HCT116 (cell line): Measurements from ENCODE around the gene HDLBP. TPM values are rescaled to one million over a fixed set of nuclear protein-coding genes. Genes with fewer than 3 reads are reported as not detected.

Source experiments
- ATAC-seq: fragments of 200-7000 bp; cut with Tn5 transposase; 2 replicates; pipeline ENCODE4 v1.9.1; 2020; ENCODE audit warnings: mild to moderate bottlenecking, moderate library complexity
- BruUV-seq: library from RNA; stranded (reverse); fragments of 400-500 nt; replicated peaks from 2 replicates; lab custom pipeline; 2021; lab: Mats Ljungman, UMichigan
- CTCF ChIA-PET: fragments of 300-600 bp; sonication (Branson Sonifier 250); formaldehyde crosslinking; loops from one replicate; lab custom pipeline; 2021; ENCODE audit warnings: antibody characterized with exemption; lab: Charles Lee
- POLR2A ChIA-PET: fragments of 300-600, 350-600 bp; sonication (Branson Sonifier 250); formaldehyde crosslinking; loops from one replicate; lab custom pipeline; 2021; ENCODE audit warnings: antibody characterized with exemption; lab: Charles Lee
- RAD21 ChIA-PET, 2 experiments: fragments of 300-600 bp; sonication (Branson Sonifier 250); formaldehyde crosslinking; loops; one replicate each; lab custom pipeline; 2023; ENCODE audit warnings: low total read pairs in 2 of 2; ENCODE audit not compliant: uncharacterized antibody in 2 of 2, unreplicated experiment in 2 of 2, low non-redundant PET in 1 of 2; lab: Charles Lee
- DNase-seq: peaks from one replicate; pipeline ENCODE4 v3.0.0-alpha.2; 2010; ENCODE audit warnings: low read depth, low spot score
- H2AFZ ChIP-seq: fragments of 200-600 bp; shearing (Covaris generic), sonication (generic); 2 replicates; pipeline ENCODE4 v1.6.1; 2017; ENCODE audit warnings: low read depth, mixed run types, mixed read lengths, antibody characterized with exemption, low read length; ENCODE audit not compliant: poor library complexity, severe bottlenecking
- H3K27ac ChIP-seq: 2 replicates; pipeline ENCODE4 v1.5.1; 2012; ENCODE audit warnings: low read depth, low read length
- H3K27me3 ChIP-seq: fragments of 200-600 bp; sonication (generic); 2 replicates; pipeline ENCODE4 v1.6.1; 2016; ENCODE audit warnings: mixed run types, low read length, mixed read lengths; ENCODE audit not compliant: insufficient read depth
- H3K36me3 ChIP-seq, 2 experiments: fragments of 200-500 bp in 1 of 2; fragments of 200-600 bp in 1 of 2; sonication (Bioruptor generic) in 1 of 2; sonication (generic) in 1 of 2; 2 replicates each; pipeline versions ENCODE4 v1.5.1 to v1.6.1; 2014 to 2016; ENCODE audit warnings: low read length in 2 of 2, inconsistent platforms in 1 of 2, mixed read lengths in 1 of 2, mixed run types in 1 of 2; ENCODE audit not compliant: insufficient read depth in 2 of 2, control insufficient read depth in 1 of 2
- H3K4me1 ChIP-seq, 2 experiments: fragments of 200-600 bp in 1 of 2; sonication (generic) in 1 of 2; 2 replicates each; pipeline versions ENCODE4 v1.5.1 to v1.6.1; 2012 to 2017; ENCODE audit warnings: low read length in 2 of 2, inconsistent platforms in 1 of 2, mild to moderate bottlenecking in 1 of 2, mixed read lengths in 1 of 2, mixed run types in 1 of 2, moderate library complexity in 1 of 2; ENCODE audit not compliant: insufficient read depth in 2 of 2, control insufficient read depth in 1 of 2
- H3K4me2 ChIP-seq: fragments of 200-600 bp; sonication (generic); 2 replicates; pipeline ENCODE4 v1.6.1; 2017; ENCODE audit warnings: mixed run types, low read length, mixed read lengths
- H3K4me3 ChIP-seq, 2 experiments: fragments of 200-600 bp in 1 of 2; sonication (generic) in 1 of 2; replicated peaks in 1 of 2; 2 replicates each; pipeline ENCODE4 v1.5.1; 2011 to 2016; ENCODE audit warnings: low read length in 2 of 2, control low read depth in 1 of 2, low read depth in 1 of 2, mild to moderate bottlenecking in 1 of 2, mixed read lengths in 1 of 2, mixed run types in 1 of 2
- H3K79me2 ChIP-seq: fragments of 200-600 bp; sonication (generic); 2 replicates; pipeline ENCODE4 v1.6.1; 2017; ENCODE audit warnings: mild to moderate bottlenecking, mixed run types, low read length, moderate library complexity, mixed read lengths; ENCODE audit not compliant: insufficient read depth
- H3K9ac ChIP-seq: fragments of 200-600 bp; sonication (generic); 2 replicates; pipeline ENCODE4 v1.6.1; 2016; ENCODE audit warnings: low read length, mixed read lengths
- H3K9me2 ChIP-seq: fragments of 200-600 bp; sonication (generic), shearing (Covaris generic); 2 replicates; pipeline ENCODE4 v1.6.1; 2017; ENCODE audit warnings: mixed run types, mild to moderate bottlenecking, moderate library complexity; ENCODE audit not compliant: insufficient read depth
- H3K9me3 ChIP-seq, 2 experiments: fragments of 200-500 bp in 1 of 2; fragments of 200-600 bp in 1 of 2; sonication (Bioruptor generic) in 1 of 2; sonication (generic) in 1 of 2; 2 replicates each; pipeline ENCODE4 v1.6.1; 2014 to 2017; ENCODE audit warnings: low read length in 2 of 2, mixed read lengths in 2 of 2, inconsistent platforms in 1 of 2, low read depth in 1 of 2, mild to moderate bottlenecking in 1 of 2, mixed run types in 1 of 2, moderate library complexity in 1 of 2; ENCODE audit not compliant: control insufficient read depth in 1 of 2, insufficient read depth in 1 of 2
- H4K20me1 ChIP-seq: fragments of 200-600 bp; sonication (generic), shearing (Covaris generic); 2 replicates; pipeline ENCODE4 v1.6.1; 2017; ENCODE audit warnings: mixed run types, mild to moderate bottlenecking, moderate library complexity; ENCODE audit not compliant: insufficient read depth
- CBX3 ChIP-seq: IDR thresholded peaks from 2 replicates; pipeline ENCODE4 v1.6.1; 2012; ENCODE audit warnings: low read depth
- EGR1 ChIP-seq: IDR thresholded peaks from 2 replicates; pipeline ENCODE4 v1.6.1; 2012; ENCODE audit warnings: low read depth
- ELF1 ChIP-seq: IDR thresholded peaks from 2 replicates; pipeline ENCODE4 v1.6.1; 2012; ENCODE audit warnings: low read depth, borderline replicate concordance
- EZH2 ChIP-seq: fragments of 200-600 bp; sonication (generic); IDR thresholded peaks from 2 replicates; pipeline ENCODE4 v1.6.1; 2017; ENCODE audit warnings: antibody characterized with exemption, mixed run types
- FOSL1 ChIP-seq: IDR thresholded peaks from 2 replicates; pipeline ENCODE4 v1.6.1; 2012; ENCODE audit warnings: low read depth
- JUND ChIP-seq: IDR thresholded peaks from 2 replicates; pipeline ENCODE4 v1.6.1; 2012
- POLR2A ChIP-seq: IDR thresholded peaks from 2 replicates; pipeline ENCODE4 v1.7.0; 2011; ENCODE audit warnings: borderline replicate concordance; ENCODE audit not compliant: insufficient read depth, insufficient read length; ENCODE audit errors: extremely low read depth
- POLR2AphosphoS5 ChIP-seq: IDR thresholded peaks from 2 replicates; pipeline ENCODE4 v1.6.1; 2011; ENCODE audit warnings: mild to moderate bottlenecking, low read depth, low read length, moderate library complexity
- SIN3A ChIP-seq: IDR thresholded peaks from 2 replicates; pipeline ENCODE4 v1.6.1; 2012; ENCODE audit warnings: low read depth
- SP1 ChIP-seq: IDR thresholded peaks from 2 replicates; pipeline ENCODE4 v1.6.1; 2012; ENCODE audit warnings: low read depth
- SRF ChIP-seq: IDR thresholded peaks from 2 replicates; pipeline ENCODE4 v1.6.1; 2012; ENCODE audit warnings: low read depth
- TCF7L2 ChIP-seq: IDR thresholded peaks from 2 replicates; pipeline ENCODE4 v1.7.0; 2011; ENCODE audit warnings: borderline replicate concordance, inconsistent platforms; ENCODE audit not compliant: insufficient read depth, insufficient read length; ENCODE audit errors: extremely low read depth
- YY1 ChIP-seq: IDR thresholded peaks from 2 replicates; pipeline ENCODE4 v1.6.1; 2011; ENCODE audit warnings: low read length, low read depth, moderate library complexity, mild to moderate bottlenecking; ENCODE audit not compliant: insufficient replicate concordance; ENCODE audit errors: extremely low read depth
- ZBTB33 ChIP-seq: IDR thresholded peaks from 2 replicates; pipeline ENCODE4 v1.6.1; 2011; ENCODE audit warnings: mild to moderate bottlenecking, low read length, moderate library complexity; ENCODE audit not compliant: insufficient replicate concordance; ENCODE audit errors: extremely low read depth
- ZFX ChIP-seq: fragments of 450-650 bp; IDR thresholded peaks from 2 replicates; pipeline ENCODE4 v1.6.1; 2017
- ZNF274 ChIP-seq: fragments of 200-500 bp; sonication (Bioruptor generic); IDR thresholded peaks from 2 replicates; pipeline ENCODE4 v1.6.1; 2014; ENCODE audit warnings: mild to moderate bottlenecking, low read depth, low read length, inconsistent platforms
- intact Hi-C: fragments of 100-400 bp; cut with micrococcal nuclease; formaldehyde crosslinking; loops from 2 replicates; pipeline ENCODE4 v1.10.0; 2022
- total RNA-seq: library from RNA; stranded (reverse); gene quantifications from one replicate; pipeline ENCODE4 v1.2.1, GENCODE V29; 2021; ENCODE audit not compliant: unreplicated experiment
- TF ChIP-seq, protein P1 (sequence below): IDR thresholded peaks from 2 replicates; pipeline ENCODE4 v1.6.1; 2012; ENCODE audit warnings: low read depth
- TF ChIP-seq, protein P2 (sequence below): IDR thresholded peaks from 2 replicates; pipeline ENCODE4 v1.6.1; 2012
- TF ChIP-seq, protein P3 (sequence below): IDR thresholded peaks from 2 replicates; pipeline ENCODE4 v1.6.1; 2012

HDLBP gene
- total RNA-seq, 1 experiment from 2014 or later: 462 TPM

DNA sequence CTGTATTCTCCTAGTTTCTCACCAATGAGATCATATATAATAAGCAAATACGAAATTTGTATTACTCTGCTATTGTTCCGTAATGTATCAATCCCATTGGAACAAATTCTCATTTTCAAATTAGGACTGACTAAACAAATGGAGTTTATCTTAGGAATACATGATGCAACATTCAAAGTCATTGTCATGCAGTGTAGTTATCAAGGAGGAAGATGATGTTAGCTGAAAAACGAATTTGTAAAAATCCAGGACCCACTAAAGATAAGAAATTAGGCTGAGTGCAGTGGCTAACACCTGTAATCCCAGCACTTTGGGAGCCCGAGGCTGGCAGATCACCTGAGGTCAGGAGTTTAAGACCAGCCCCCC, 15.1 kb upstream of the HDLBP start:
- ATAC-seq: no peak
- BruUV-seq: no TSS peak
- CTCF ChIA-PET: no interaction called here
- no peaks in the 10 kb centered on the region for H3K4me1 ChIP-seq
- no peaks in the 10 kb centered on the region for H4K20me1 ChIP-seq
- no peaks in the 10 kb centered on the region for H3K9me2 ChIP-seq
- no peak overlapping the region for H3K4me2 ChIP-seq
- H3K4me3 ChIP-seq: no peak overlapping the region
- no peak for DNase-seq
- POLR2A ChIA-PET: no interaction called here
- intact Hi-C loops: no loop called here
- H3K79me2 ChIP-seq: peaks cover 92% of the 10 kb centered on the region
- RAD21 ChIA-PET: no interaction called here
- no peak overlapping the region for H3K9ac ChIP-seq
- no peak overlapping the region for H2AFZ ChIP-seq
- H3K36me3 ChIP-seq: peaks cover 12 to 55% of the 10 kb centered on the region in 2 experiments
- TF ChIP-seq, protein P1, sequence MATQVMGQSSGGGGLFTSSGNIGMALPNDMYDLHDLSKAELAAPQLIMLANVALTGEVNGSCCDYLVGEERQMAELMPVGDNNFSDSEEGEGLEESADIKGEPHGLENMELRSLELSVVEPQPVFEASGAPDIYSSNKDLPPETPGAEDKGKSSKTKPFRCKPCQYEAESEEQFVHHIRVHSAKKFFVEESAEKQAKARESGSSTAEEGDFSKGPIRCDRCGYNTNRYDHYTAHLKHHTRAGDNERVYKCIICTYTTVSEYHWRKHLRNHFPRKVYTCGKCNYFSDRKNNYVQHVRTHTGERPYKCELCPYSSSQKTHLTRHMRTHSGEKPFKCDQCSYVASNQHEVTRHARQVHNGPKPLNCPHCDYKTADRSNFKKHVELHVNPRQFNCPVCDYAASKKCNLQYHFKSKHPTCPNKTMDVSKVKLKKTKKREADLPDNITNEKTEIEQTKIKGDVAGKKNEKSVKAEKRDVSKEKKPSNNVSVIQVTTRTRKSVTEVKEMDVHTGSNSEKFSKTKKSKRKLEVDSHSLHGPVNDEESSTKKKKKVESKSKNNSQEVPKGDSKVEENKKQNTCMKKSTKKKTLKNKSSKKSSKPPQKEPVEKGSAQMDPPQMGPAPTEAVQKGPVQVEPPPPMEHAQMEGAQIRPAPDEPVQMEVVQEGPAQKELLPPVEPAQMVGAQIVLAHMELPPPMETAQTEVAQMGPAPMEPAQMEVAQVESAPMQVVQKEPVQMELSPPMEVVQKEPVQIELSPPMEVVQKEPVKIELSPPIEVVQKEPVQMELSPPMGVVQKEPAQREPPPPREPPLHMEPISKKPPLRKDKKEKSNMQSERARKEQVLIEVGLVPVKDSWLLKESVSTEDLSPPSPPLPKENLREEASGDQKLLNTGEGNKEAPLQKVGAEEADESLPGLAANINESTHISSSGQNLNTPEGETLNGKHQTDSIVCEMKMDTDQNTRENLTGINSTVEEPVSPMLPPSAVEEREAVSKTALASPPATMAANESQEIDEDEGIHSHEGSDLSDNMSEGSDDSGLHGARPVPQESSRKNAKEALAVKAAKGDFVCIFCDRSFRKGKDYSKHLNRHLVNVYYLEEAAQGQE: no peak
- no peak for TF ChIP-seq ZBTB33
- no peak for TF ChIP-seq POLR2A
- TF ChIP-seq FOSL1: no peak
- no peak for TF ChIP-seq ELF1
- TF ChIP-seq SP1: no peak
- TF ChIP-seq ZFX: no peak
- TF ChIP-seq JUND: no peak
- TF ChIP-seq CBX3: no peak
- TF ChIP-seq, protein P2, sequence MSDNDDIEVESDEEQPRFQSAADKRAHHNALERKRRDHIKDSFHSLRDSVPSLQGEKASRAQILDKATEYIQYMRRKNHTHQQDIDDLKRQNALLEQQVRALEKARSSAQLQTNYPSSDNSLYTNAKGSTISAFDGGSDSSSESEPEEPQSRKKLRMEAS: no peak
- TF ChIP-seq SIN3A: no peak
- no peak for TF ChIP-seq ZNF274
- TF ChIP-seq TCF7L2: no peak
- no peak for TF ChIP-seq SRF
- TF ChIP-seq EZH2: no peak
- TF ChIP-seq, protein P3, sequence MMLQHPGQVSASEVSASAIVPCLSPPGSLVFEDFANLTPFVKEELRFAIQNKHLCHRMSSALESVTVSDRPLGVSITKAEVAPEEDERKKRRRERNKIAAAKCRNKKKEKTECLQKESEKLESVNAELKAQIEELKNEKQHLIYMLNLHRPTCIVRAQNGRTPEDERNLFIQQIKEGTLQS: no peak
- no peak for TF ChIP-seq YY1
- no peak for TF ChIP-seq EGR1
- TF ChIP-seq POLR2AphosphoS5: no peak
- H3K27me3 ChIP-seq: no peaks in the 10 kb centered on the region
- no peaks in the 10 kb centered on the region for H3K9me3 ChIP-seq
- H3K27ac ChIP-seq: no peak overlapping the region
